Lung (tissue), 12 donors: Measurements from ENCODE around the gene EYS. TPM values are rescaled to one million over a fixed set of nuclear protein-coding genes. Genes with fewer than 3 reads are reported as not detected.

Experiments used
- ATAC-seq: fragments of 200-7000 bp; cut with Tn5 transposase; one replicate; pipeline ENCODE4 v1.9.1; 2020; ENCODE audit warnings: moderate number of reproducible peaks; ENCODE audit not compliant: insufficient read depth, low FRiP score
- DNase-seq, 3 donors: peaks; one replicate each; pipeline ENCODE4 v3.0.0-alpha.2; 2013 to 2017
- H3K27ac ChIP-seq, 2 donors: one replicate each; pipeline ENCODE4 v1.5.1; 2013; ENCODE audit warnings: mild to moderate bottlenecking in 2 of 2, moderate library complexity in 2 of 2, control low read depth in 1 of 2, inconsistent platforms in 1 of 2, low read depth in 1 of 2, low read length in 1 of 2
- H3K27me3 ChIP-seq, 3 donors: one replicate each; pipeline ENCODE4 v1.5.1; 2013; ENCODE audit warnings: low read length in 2 of 3; ENCODE audit not compliant: control insufficient read depth in 3 of 3, insufficient read depth in 3 of 3
- H3K36me3 ChIP-seq, 4 donors: one replicate each; pipeline ENCODE4 v1.5.1; 2013; ENCODE audit warnings: low read length in 4 of 4, mild to moderate bottlenecking in 1 of 4, moderate library complexity in 1 of 4; ENCODE audit not compliant: control insufficient read depth in 4 of 4, insufficient read depth in 4 of 4
- H3K4me1 ChIP-seq, 5 donors: one replicate each; pipeline ENCODE4 v1.5.1; 2013; ENCODE audit warnings: low read length in 5 of 5, mild to moderate bottlenecking in 2 of 5, moderate library complexity in 1 of 5; ENCODE audit not compliant: control insufficient read depth in 5 of 5, insufficient read depth in 5 of 5
- H3K4me3 ChIP-seq: one replicate; pipeline ENCODE4 v1.5.1; 2013; ENCODE audit warnings: mild to moderate bottlenecking, control low read depth, moderate library complexity
- H3K9ac ChIP-seq, 2 donors: one replicate each; pipeline ENCODE4 v1.5.1; 2013; ENCODE audit warnings: low read length in 2 of 2, control low read depth in 1 of 2; ENCODE audit not compliant: insufficient read depth in 1 of 2
- H3K9me3 ChIP-seq, 4 donors: one replicate each; pipeline ENCODE4 v1.5.1; 2013; ENCODE audit warnings: low read length in 3 of 4, mild to moderate bottlenecking in 1 of 4, moderate library complexity in 1 of 4; ENCODE audit not compliant: control insufficient read depth in 4 of 4, insufficient read depth in 3 of 4
- CTCF ChIP-seq: IDR thresholded peaks from 2 replicates; pipeline ENCODE4 v1.5.1; 2012; ENCODE audit warnings: mild to moderate bottlenecking; ENCODE audit errors: control extremely low read depth, extremely low read depth
- WGBS, 2 donors: extraction: QIAGEN DNeasy Blood & Tissue Kit; methylation state at CpG; one replicate each; pipeline ENCODE4 v1.1.7; 2013; 5-methylcytosine and 5-hydroxymethylcytosine counted together
- polyA plus RNA-seq, 2 donors: library from polyadenylated mRNA; stranded (reverse); fragments of 200-250 nt; gene quantifications; one replicate each; pipeline ENCODE4 v1.2.1, GENCODE V29; 2013
- total RNA-seq, 2 donors: library from RNA; depleted of rRNA in 1 of 2; stranded (reverse); fragments of >200 nt in 1 of 2; gene quantifications; one replicate each; pipeline ENCODE4 v1.2.1, GENCODE V29; 2014 to 2021
- donor health status: control.
- donor health status: control.
- donor health status: Bipolar disorder and iron deficiency.
- donor health status: healthy.
- donor health status: DM: yes; HTN: yes; CAD: no.

Gene EYS
- total and polyA plus RNA-seq, 4 donors: 0.06 to 0.34 (median 0.12) TPM

GRCh38 chr6:64160486-64160885 lies 1546.5 kb downstream of the EYS start:
- 30 to 35% methylated on average over 1 of the region's 1 CpG for WGBS, 2 donors
- DNase-seq: peak in 1 of 3 donors; percentile 8
- H3K9ac ChIP-seq: no peak overlapping the region

GRCh38 chr6:64155063-64155462 lies 1552.0 kb downstream of the EYS start:
- Histone ChIP-seq H3K27ac (no peak overlapping the region), H3K27me3 (no peaks in the 10 kb centered on the region), H3K36me3 (no peaks in the 10 kb centered on the region), H3K4me1 (no peaks in the 10 kb centered on the region), H3K4me3 (no peak overlapping the region), H3K9ac (no peak overlapping the region), H3K9me3 (no peaks in the 10 kb centered on the region)
- TF ChIP-seq CTCF: no peak
- ATAC-seq (no peak), DNase-seq (peak in 1 of 3 donors; percentile 4)
- 81 to 90% methylated on average over 2 of the region's 2 CpGs for WGBS, 2 donors

More at GRCh38 chr6:64160486-64160885, 1546.5 kb downstream of the EYS start:
- no peak for TF ChIP-seq CTCF
- Histone ChIP-seq H3K4me1 (no peaks in the 10 kb centered on the region), H3K27ac (no peak overlapping the region), H3K36me3 (no peaks in the 10 kb centered on the region), H3K27me3 (no peaks in the 10 kb centered on the region), H3K4me3 (no peak overlapping the region), H3K9me3 (no peaks in the 10 kb centered on the region)
- ATAC-seq: no peak

DNA sequence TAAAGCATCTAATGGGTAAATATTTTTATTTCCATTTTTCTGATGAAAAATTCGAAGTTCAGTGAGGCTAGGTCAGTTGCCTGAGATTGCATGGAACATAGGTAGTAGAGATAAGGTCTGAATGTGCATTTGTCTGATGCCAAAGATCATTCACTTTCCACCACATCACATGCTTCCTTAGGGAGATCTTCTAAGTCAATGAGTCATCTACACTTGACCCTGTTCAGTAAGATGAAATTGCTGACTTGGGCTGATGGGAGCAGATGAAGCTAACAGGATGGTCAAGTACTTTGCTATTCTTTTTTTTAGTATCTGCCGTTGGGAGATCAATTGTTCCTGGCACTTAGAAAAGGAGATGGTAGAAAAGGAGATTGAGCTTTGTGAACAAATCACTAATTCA lies 1560.2 kb downstream of the EYS start:
- TF ChIP-seq CTCF: no peak
- Histone ChIP-seq H3K9me3 (no peaks in the 10 kb centered on the region), H3K36me3 (no peaks in the 10 kb centered on the region), H3K9ac (no peak overlapping the region), H3K4me1 (no peaks in the 10 kb centered on the region), H3K4me3 (no peak overlapping the region), H3K27ac (no peak overlapping the region), H3K27me3 (no peaks in the 10 kb centered on the region)
- 78 to 84% methylated on average over 2 of the region's 2 CpGs for WGBS, 2 donors
- ATAC-seq: no peak
- DNase-seq: no peak

- Histone ChIP-seq H3K27ac (no peak overlapping the region), H3K27me3 (no peaks in the 10 kb centered on the region), H3K9me3 (no peaks in the 10 kb centered on the region), H3K9ac (no peak overlapping the region), H3K36me3 (no peaks in the 10 kb centered on the region), H3K4me3 (no peak overlapping the region), H3K4me1 (no peaks in the 10 kb centered on the region)
- TF ChIP-seq CTCF: no peak
- WGBS, 2 donors: 66 to 79% methylated on average over 1 of the region's 1 CpG
- ATAC-seq (no peak), DNase-seq (no peak)
Observed at GRCh38 chr6:64146094-64146493, 1560.9 kb downstream of the EYS start.
